ENCODE data around the gene PLEKHM3. TPM values are rescaled to one million over a fixed set of nuclear protein-coding genes. Genes with fewer than 3 reads are reported as not detected.

Gene PLEKHM3
- polyA plus RNA-seq, 1 experiment: 7.0 TPM

DNA sequence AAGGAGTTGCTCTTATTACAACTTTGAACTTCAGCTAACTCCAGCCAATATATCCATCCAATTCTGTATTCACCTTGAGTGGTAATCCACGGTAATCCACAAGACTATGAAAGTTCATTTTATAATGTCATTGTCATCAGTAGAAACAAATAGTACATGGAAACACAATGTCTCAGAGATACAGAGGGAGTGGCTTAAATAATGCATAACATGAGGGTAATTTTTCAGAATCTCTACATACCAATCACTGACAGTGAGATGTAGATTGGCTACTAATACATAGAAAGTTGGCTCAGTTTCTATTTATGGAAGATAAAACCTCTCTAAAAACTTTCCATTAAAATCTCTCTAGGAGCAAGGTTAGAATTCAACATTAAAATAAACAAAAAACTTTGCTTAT lies 93.2 kb downstream of the PLEKHM3 start:
- Histone ChIP-seq H3K4me3 (ENCODE audit: low read depth, low read length) (no peak overlapping the region), H3K9me3 (ENCODE audit: control insufficient read depth, insufficient read depth, low read length) (no peaks in the 10 kb centered on the region; the same call in 1 of the 2 replicates), H3K27me3 (ENCODE audit: control insufficient read depth, insufficient read depth, low read length) (no peaks in the 10 kb centered on the region), H3K27ac (ENCODE audit: low read depth, low read length) (no peak overlapping the region)
- CTCF ChIA-PET: no interaction called here
- TF ChIP-seq, protein P1, sequence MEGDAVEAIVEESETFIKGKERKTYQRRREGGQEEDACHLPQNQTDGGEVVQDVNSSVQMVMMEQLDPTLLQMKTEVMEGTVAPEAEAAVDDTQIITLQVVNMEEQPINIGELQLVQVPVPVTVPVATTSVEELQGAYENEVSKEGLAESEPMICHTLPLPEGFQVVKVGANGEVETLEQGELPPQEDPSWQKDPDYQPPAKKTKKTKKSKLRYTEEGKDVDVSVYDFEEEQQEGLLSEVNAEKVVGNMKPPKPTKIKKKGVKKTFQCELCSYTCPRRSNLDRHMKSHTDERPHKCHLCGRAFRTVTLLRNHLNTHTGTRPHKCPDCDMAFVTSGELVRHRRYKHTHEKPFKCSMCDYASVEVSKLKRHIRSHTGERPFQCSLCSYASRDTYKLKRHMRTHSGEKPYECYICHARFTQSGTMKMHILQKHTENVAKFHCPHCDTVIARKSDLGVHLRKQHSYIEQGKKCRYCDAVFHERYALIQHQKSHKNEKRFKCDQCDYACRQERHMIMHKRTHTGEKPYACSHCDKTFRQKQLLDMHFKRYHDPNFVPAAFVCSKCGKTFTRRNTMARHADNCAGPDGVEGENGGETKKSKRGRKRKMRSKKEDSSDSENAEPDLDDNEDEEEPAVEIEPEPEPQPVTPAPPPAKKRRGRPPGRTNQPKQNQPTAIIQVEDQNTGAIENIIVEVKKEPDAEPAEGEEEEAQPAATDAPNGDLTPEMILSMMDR (IDR thresholded peaks at IDR 0.05; ENCODE audit: low read depth, low read length): no peak
- no peak for DNase-seq (ENCODE audit: low read depth, low spot score)
- POLR2A ChIA-PET: no interaction called here

DNA sequence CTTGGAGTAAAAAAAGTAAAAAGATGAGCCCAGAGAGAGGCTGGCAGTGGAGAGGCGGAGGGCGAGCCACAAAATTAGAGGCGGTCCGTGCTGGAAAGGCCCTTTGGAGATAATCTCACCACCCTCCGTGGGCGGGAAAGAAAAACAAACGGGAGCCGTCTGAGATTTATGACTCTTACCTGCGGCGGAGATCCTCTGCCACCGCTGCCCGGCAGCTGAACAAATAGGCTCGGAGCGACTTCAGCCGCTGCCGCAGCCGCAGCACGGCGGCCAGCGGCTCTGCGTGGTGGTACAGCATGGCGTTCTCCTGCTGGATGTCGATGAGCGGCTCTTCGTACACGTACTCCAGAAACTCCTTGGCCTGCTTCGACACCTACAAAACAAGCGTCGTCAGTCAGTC lies 94.6 kb downstream of the PLEKHM3 start:
- Histone ChIP-seq H3K9me3 (ENCODE audit: control insufficient read depth, insufficient read depth, low read length) (no peaks in the 10 kb centered on the region; the same call in 1 of the 2 replicates), H3K27ac (ENCODE audit: low read depth, low read length) (no peak overlapping the region), H3K27me3 (ENCODE audit: control insufficient read depth, insufficient read depth, low read length) (no peaks in the 10 kb centered on the region), H3K4me3 (ENCODE audit: low read depth, low read length) (no peak overlapping the region)
- ChIA-PET POLR2A (no interaction called here), CTCF (no interaction called here)
- TF ChIP-seq, protein P1 (IDR thresholded peaks at IDR 0.05; ENCODE audit: low read depth, low read length): no peak
- no peak for DNase-seq (ENCODE audit: low read depth, low spot score)

DNA sequence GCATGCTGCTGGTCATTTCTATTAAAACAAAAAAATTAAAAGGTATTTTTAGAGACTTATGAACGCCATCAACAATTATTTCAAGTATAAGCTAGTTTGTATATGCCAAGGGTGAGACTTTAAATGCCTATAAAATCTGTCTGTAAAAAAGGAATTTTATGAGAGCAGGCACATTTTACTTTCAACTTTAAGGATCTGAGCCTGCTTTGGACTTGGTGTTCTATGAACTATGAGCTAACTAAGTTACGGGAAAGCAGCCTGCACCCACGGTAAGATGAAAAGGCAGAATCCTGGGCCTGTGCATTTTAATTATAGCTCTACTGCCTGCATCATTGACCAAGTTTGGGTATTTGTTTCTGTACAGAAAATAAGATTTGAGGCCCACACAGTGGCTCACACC lies 95.4 kb downstream of the PLEKHM3 start:
- Histone ChIP-seq H3K9me3 (ENCODE audit: control insufficient read depth, insufficient read depth, low read length) (no peaks in the 10 kb centered on the region; the same call in 1 of the 2 replicates), H3K27me3 (ENCODE audit: control insufficient read depth, insufficient read depth, low read length) (no peaks in the 10 kb centered on the region), H3K27ac (ENCODE audit: low read depth, low read length) (no peak overlapping the region), H3K4me3 (ENCODE audit: low read depth, low read length) (no peak overlapping the region)
- CTCF ChIA-PET: interaction anchor here (1.4 kb wide), 1 partner anchor 110 kb away, joined by 5 read pairs; no protein-coding TSS in a partner anchor
- TF ChIP-seq, protein P1 (IDR thresholded peaks at IDR 0.05; ENCODE audit: low read depth, low read length): no peak
- no peak for DNase-seq (ENCODE audit: low read depth, low spot score)
- POLR2A ChIA-PET: no interaction called here

DNA sequence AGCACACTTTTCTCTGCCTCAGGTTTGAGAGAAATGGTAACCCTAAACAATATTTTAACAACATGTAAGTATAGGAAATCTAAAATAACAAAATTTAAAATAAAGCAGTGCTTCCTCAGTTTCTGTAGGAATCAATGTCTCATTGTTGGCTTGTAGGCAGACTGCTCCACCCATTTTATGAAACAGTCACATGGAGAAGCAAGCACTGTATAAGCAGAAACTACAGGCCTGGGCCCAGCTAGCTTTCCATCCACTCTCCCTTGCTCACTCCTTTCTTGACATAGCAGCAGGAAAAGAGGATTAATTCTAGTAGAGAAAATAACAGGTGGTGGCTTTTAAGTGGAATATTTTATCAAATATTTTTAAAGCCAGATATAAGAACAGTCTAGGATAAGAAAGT lies 97.2 kb downstream of the PLEKHM3 start:
- DNase-seq (ENCODE audit: low read depth, low spot score): no peak
- no peaks in the 10 kb centered on the region for H3K27me3 ChIP-seq (ENCODE audit: control insufficient read depth, insufficient read depth, low read length)
- ChIA-PET POLR2A (no interaction called here), CTCF (no interaction called here)
- TF ChIP-seq, protein P1 (IDR thresholded peaks at IDR 0.05; ENCODE audit: low read depth, low read length): no peak
- no peak overlapping the region for H3K4me3 ChIP-seq (ENCODE audit: low read depth, low read length)
- H3K27ac ChIP-seq (ENCODE audit: low read depth, low read length): no peak overlapping the region
- no peaks in the 10 kb centered on the region; the same call in 1 of the 2 replicates for H3K9me3 ChIP-seq (ENCODE audit: control insufficient read depth, insufficient read depth, low read length)

DNA sequence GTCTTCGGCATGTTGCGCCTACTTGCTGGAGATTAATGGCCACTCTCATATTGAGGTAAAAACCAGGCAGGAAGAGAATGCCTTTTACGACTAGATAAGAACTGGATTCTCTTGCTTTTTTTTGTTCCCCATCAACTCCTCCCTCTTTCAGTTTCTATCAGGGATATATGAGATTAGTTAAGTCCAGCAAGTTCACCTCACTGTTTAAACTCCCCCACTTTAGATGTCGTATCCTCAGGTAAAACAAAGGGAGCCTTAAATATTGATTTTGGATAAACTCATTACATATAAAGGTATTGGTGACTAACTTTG lies 98.4 kb downstream of the PLEKHM3 start:
- Histone ChIP-seq H3K27me3 (ENCODE audit: control insufficient read depth, insufficient read depth, low read length) (no peaks in the 10 kb centered on the region), H3K9me3 (ENCODE audit: control insufficient read depth, insufficient read depth, low read length) (no peaks in the 10 kb centered on the region; the same call in 1 of the 2 replicates), H3K27ac (ENCODE audit: low read depth, low read length) (no peak overlapping the region), H3K4me3 (ENCODE audit: low read depth, low read length) (no peak overlapping the region; the same call in 1 of the 2 replicates)
- CTCF ChIA-PET: no interaction called here
- POLR2A ChIA-PET: interaction anchor here (0.7 kb wide), 1 partner anchor 319 kb away, joined by 3 read pairs; no protein-coding TSS in a partner anchor
- no peak for DNase-seq (ENCODE audit: low read depth, low spot score)
- TF ChIP-seq, protein P1 (IDR thresholded peaks at IDR 0.05; ENCODE audit: low read depth, low read length): no peak

All from AG04450 (cell line).